Astrocyte (in vitro differentiated cells and primary cell): Measurements from ENCODE around the gene ARHGAP20. TPM values are rescaled to one million over a fixed set of nuclear protein-coding genes. Genes with fewer than 3 reads are reported as not detected.

ENCODE experiments used
- DNase-seq: peaks from one replicate; pipeline ENCODE4 v3.0.0-alpha.2; 2010; ENCODE audit warnings: low read depth
- FAIRE-seq: peaks from 2 replicates; lab custom pipeline; 2011; peaks lifted over from hg19 to GRCh38; lab: Jason Lieb, UNC
- H2AFZ ChIP-seq: 2 replicates; pipeline ENCODE4 v1.6.0; 2012; ENCODE audit warnings: low read depth, low read length, inconsistent platforms
- H3K27ac ChIP-seq: 2 replicates; pipeline ENCODE4 v1.5.1; 2011; ENCODE audit warnings: low read depth, low read length, inconsistent platforms
- H3K27me3 ChIP-seq: 2 replicates; pipeline ENCODE4 v1.6.0; 2011; ENCODE audit warnings: low read length, inconsistent platforms; ENCODE audit not compliant: insufficient read depth
- H3K36me3 ChIP-seq: 2 replicates; pipeline ENCODE4 v1.5.1; 2011; ENCODE audit warnings: low read length, inconsistent platforms; ENCODE audit not compliant: insufficient read depth
- H3K4me1 ChIP-seq: 2 replicates; pipeline ENCODE4 v1.5.1; 2011; ENCODE audit warnings: low read length, inconsistent platforms; ENCODE audit not compliant: insufficient read depth
- H3K4me2 ChIP-seq: 2 replicates; pipeline ENCODE4 v1.6.0; 2012; ENCODE audit warnings: low read length, inconsistent platforms
- H3K4me3 ChIP-seq: 2 replicates; pipeline ENCODE4 v1.5.1; 2011; ENCODE audit warnings: low read depth, mild to moderate bottlenecking, low read length, inconsistent platforms; ENCODE audit not compliant: insufficient read depth
- H3K79me2 ChIP-seq: 2 replicates; pipeline ENCODE4 v1.6.0; 2012; ENCODE audit warnings: mild to moderate bottlenecking, low read length, inconsistent platforms; ENCODE audit not compliant: insufficient read depth
- H3K9ac ChIP-seq: 2 replicates; pipeline ENCODE4 v1.6.0; 2012; ENCODE audit warnings: mild to moderate bottlenecking, low read length, inconsistent platforms
- H3K9me3 ChIP-seq: 2 replicates; pipeline ENCODE4 v1.5.1; 2012; ENCODE audit warnings: low read depth, mild to moderate bottlenecking, low read length, inconsistent platforms; ENCODE audit not compliant: insufficient read depth
- H4K20me1 ChIP-seq: 2 replicates; pipeline ENCODE4 v1.6.0; 2012; ENCODE audit warnings: low read length, inconsistent platforms; ENCODE audit not compliant: insufficient read depth
- H3K27ac Mint-ChIP-seq: one replicate; pipeline ENCODE4 v1.8.0; 2021; ENCODE audit warnings: mild to moderate bottlenecking, mixed read lengths; ENCODE audit not compliant: unreplicated experiment
- H3K27me3 Mint-ChIP-seq: one replicate; pipeline ENCODE4 v1.8.0; 2021; ENCODE audit warnings: low read depth, mixed read lengths; ENCODE audit not compliant: unreplicated experiment
- H3K36me3 Mint-ChIP-seq: one replicate; pipeline ENCODE4 v1.8.0; 2021; ENCODE audit warnings: low read depth, mixed read lengths; ENCODE audit not compliant: unreplicated experiment
- H3K4me1 Mint-ChIP-seq: one replicate; pipeline ENCODE4 v1.8.0; 2021; ENCODE audit warnings: low read depth, mixed read lengths; ENCODE audit not compliant: unreplicated experiment
- H3K4me3 Mint-ChIP-seq: one replicate; pipeline ENCODE4 v1.8.0; 2021; ENCODE audit warnings: mild to moderate bottlenecking, moderate library complexity, mixed read lengths; ENCODE audit not compliant: unreplicated experiment
- H3K9me3 Mint-ChIP-seq: one replicate; pipeline ENCODE4 v1.8.0; 2021; ENCODE audit warnings: mild to moderate bottlenecking, mixed read lengths; ENCODE audit not compliant: unreplicated experiment
- EZH2 ChIP-seq: IDR thresholded peaks from 2 replicates; pipeline ENCODE4 v1.6.1; 2012; ENCODE audit warnings: mild to moderate bottlenecking, low read length, inconsistent platforms; ENCODE audit not compliant: insufficient read depth
- total RNA-seq: library from RNA; stranded (reverse); gene quantifications from 2 replicates; pipeline ENCODE4 v1.2.1, GENCODE V29; 2021
- TF ChIP-seq, protein P1 (sequence below): IDR thresholded peaks from 2 replicates; pipeline ENCODE4 v1.5.1; 2011; ENCODE audit warnings: low read depth, mild to moderate bottlenecking, inconsistent platforms, low read length, moderate library complexity; ENCODE audit not compliant: insufficient read depth

Gene ARHGAP20
- total RNA-seq, 1 donor from 2014 or later = 0.11 TPM

DNA sequence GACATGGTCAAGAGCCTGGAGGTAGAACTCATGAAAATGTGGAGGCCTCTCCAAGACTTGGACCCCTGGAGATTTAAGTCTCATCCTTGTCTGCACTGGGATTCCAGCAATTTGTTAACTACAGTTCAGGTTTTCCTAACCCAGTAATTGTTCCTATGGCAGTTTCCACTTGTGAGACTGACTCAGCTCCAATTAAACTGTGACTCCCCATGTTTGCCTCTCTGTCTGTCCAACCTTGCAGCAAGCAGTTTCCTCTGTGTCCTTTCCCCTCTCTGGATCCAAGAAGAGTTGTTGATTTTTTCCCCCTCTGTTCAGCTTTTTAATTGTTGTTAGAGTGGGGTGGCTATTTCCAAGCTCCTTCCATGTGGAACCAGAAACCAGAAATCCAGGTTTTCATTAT lies 16.2 kb upstream of the ARHGAP20 start:
- Histone ChIP-seq H2AFZ (no peak overlapping the region), H3K79me2 (no peaks in the 10 kb centered on the region), H4K20me1 (no peaks in the 10 kb centered on the region), H3K4me2 (no peak overlapping the region), H3K36me3 (no peaks in the 10 kb centered on the region), H3K27ac (no peak overlapping the region), H3K9ac (no peak overlapping the region), H3K27me3 (no peaks in the 10 kb centered on the region), H3K4me1 (no peaks in the 10 kb centered on the region), H3K9me3 (no peaks in the 10 kb centered on the region), H3K4me3 (no peak overlapping the region)
- no peaks in the 10 kb centered on the region for H3K9me3 Mint-ChIP-seq
- peaks cover 4% of the 10 kb centered on the region for H3K27me3 Mint-ChIP-seq
- TF ChIP-seq, protein P1, sequence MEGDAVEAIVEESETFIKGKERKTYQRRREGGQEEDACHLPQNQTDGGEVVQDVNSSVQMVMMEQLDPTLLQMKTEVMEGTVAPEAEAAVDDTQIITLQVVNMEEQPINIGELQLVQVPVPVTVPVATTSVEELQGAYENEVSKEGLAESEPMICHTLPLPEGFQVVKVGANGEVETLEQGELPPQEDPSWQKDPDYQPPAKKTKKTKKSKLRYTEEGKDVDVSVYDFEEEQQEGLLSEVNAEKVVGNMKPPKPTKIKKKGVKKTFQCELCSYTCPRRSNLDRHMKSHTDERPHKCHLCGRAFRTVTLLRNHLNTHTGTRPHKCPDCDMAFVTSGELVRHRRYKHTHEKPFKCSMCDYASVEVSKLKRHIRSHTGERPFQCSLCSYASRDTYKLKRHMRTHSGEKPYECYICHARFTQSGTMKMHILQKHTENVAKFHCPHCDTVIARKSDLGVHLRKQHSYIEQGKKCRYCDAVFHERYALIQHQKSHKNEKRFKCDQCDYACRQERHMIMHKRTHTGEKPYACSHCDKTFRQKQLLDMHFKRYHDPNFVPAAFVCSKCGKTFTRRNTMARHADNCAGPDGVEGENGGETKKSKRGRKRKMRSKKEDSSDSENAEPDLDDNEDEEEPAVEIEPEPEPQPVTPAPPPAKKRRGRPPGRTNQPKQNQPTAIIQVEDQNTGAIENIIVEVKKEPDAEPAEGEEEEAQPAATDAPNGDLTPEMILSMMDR = no peak
- no peak for TF ChIP-seq EZH2
- DNase-seq (no peak), FAIRE-seq (no peak)
- H3K4me3 Mint-ChIP-seq = no peak overlapping the region
- H3K36me3 Mint-ChIP-seq = no peaks in the 10 kb centered on the region
- H3K4me1 Mint-ChIP-seq = no peaks in the 10 kb centered on the region
- no peak overlapping the region for H3K27ac Mint-ChIP-seq

DNA sequence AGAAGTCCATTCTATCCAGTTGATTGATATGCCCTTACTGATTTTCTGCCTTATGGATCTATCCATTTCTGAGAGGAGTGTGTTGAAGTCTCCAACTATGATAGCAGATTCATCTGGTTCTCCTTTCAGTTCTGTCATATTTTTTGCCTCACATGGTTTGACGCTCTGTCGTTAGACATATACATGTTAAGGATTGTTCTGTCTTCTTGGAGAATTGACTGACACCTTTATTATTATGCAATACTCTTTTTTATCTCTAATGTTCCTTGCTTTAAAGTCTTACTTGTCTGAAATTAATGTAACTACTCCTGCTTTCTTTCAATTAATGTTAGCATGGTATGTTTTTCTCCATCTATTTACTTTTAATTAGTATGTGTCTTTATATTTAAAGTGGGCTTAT lies 12.1 kb upstream of the ARHGAP20 start:
- H3K4me3 ChIP-seq = no peak overlapping the region
- H3K36me3 ChIP-seq = no peaks in the 10 kb centered on the region
- H3K4me3 Mint-ChIP-seq = no peak overlapping the region
- H3K9me3 ChIP-seq = no peaks in the 10 kb centered on the region
- no peaks in the 10 kb centered on the region for H4K20me1 ChIP-seq
- peaks cover 14% of the 10 kb centered on the region for H3K27me3 Mint-ChIP-seq
- no peaks in the 10 kb centered on the region for H3K27me3 ChIP-seq
- DNase-seq (no peak), FAIRE-seq (no peak)
- no peak overlapping the region for H3K4me2 ChIP-seq
- H3K27ac Mint-ChIP-seq = no peak overlapping the region
- no peaks in the 10 kb centered on the region for H3K4me1 ChIP-seq
- no peaks in the 10 kb centered on the region for H3K9me3 Mint-ChIP-seq
- no peak overlapping the region for H3K27ac ChIP-seq
- H3K9ac ChIP-seq = no peak overlapping the region
- H3K79me2 ChIP-seq = no peaks in the 10 kb centered on the region
- H3K36me3 Mint-ChIP-seq = no peaks in the 10 kb centered on the region
- H2AFZ ChIP-seq = no peak overlapping the region
- no peaks in the 10 kb centered on the region for H3K4me1 Mint-ChIP-seq
- TF ChIP-seq, protein P1 = no peak
- no peak for TF ChIP-seq EZH2

DNA sequence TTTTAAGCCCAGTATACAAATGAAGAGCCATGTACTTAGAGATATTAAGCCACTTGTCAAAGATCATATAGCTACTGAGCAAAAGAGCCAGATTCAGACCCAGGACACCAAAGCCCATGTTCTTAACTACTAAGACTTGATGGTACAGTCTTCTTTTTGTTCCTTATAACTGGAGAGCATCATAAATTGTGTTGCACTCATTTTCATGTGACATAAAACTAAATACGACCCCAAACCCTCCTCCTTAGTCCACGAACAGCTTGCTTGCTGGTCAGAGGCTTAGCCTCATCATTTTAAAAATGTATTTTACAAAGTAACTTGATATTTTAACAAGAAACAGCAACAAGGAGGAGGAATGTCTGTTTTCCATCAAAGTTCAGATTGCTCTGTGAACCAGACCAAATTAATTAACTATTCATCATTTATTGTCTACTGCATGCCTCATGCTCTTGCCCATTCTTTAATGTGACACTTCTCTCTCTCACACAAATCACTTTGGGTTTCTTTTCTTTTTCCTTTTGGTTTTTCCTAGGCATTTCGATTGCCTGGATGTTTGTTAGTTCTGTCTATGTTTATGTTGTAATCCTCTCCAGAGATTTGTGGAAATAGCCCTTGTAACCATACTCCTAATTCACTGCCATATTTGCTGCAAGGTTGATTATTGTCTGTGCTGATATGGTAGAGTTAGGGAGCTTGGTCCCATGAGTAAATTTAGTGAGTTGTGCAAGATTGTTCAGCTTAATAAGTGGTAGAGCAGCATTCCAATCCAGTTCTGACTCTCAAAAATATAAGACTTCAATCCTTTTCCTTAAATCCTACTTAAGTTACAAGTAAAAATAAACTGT lies 8.4 kb upstream of the ARHGAP20 start:
- no peak overlapping the region for H3K4me3 Mint-ChIP-seq
- FAIRE-seq (no peak), DNase-seq (no peak)
- no peaks in the 10 kb centered on the region for H4K20me1 ChIP-seq
- TF ChIP-seq, protein P1 = no peak
- TF ChIP-seq EZH2 = no peak
- peaks cover 2% of the 10 kb centered on the region for H3K4me1 Mint-ChIP-seq
- no peaks in the 10 kb centered on the region for H3K36me3 Mint-ChIP-seq
- H3K27ac ChIP-seq = no peak overlapping the region
- H3K9me3 ChIP-seq = no peaks in the 10 kb centered on the region
- no peak overlapping the region for H3K9ac ChIP-seq
- H3K36me3 ChIP-seq = no peaks in the 10 kb centered on the region
- peaks cover 4% of the 10 kb centered on the region for H3K27me3 ChIP-seq
- H3K27ac Mint-ChIP-seq = no peak overlapping the region
- H3K27me3 Mint-ChIP-seq = peaks cover 14% of the 10 kb centered on the region
- no peaks in the 10 kb centered on the region for H3K79me2 ChIP-seq
- H3K4me1 ChIP-seq = no peaks in the 10 kb centered on the region
- no peaks in the 10 kb centered on the region for H3K9me3 Mint-ChIP-seq
- H3K4me3 ChIP-seq = no peak overlapping the region
- no peak overlapping the region for H2AFZ ChIP-seq
- no peak overlapping the region for H3K4me2 ChIP-seq
